ENCODE results near the gene CCM2.
A peak's percentile ranks its signal among the peaks of the same experiment; 100 is the strongest.
"Not testable (repeated sequence)": the region's sequence is repeated elsewhere in the genome, so short reads cannot be mapped to it uniquely, and the experiment has no call there.

The CCM2 gene

GRCh38 chr7:45103958-45104843, 104.2 kb downstream of the CCM2 start:
- no peak for DNase-seq

DNA sequence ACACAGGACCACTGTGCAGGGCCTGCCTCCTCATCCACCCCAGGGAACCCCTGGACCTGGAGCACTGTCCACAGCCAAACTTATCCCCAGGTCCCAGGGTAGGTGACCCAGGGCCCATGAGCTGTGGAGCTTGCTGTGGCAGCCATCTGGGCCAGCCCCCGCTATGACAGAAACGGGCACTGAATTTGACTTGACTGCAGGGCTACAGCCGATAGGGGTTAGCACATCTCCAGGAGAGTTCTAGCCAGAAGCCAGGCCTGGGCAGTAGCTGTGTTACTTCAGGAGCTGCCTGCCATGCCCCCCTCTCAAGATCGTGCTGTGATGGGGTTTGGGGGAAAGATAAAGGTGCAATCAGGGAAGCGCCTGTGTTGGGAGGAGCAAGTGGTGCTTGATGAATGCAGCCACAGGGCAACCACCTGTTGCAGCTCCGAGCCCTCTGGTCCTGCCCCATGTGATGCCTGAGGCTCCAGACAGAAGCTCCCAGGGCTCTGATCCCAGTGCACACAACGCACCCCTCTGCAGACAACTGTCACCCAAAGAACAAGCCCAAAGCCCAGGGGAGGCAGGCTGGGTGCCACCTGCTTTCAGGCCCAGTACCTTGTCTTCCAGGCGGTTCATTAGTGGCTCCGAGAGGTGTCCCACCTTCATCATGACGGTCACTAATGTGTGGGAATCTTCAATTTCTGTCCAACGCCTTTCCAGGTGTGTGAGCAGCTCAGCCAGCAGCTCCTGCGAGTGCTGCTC, 105.0 kb downstream of the CCM2 start:
- no peak for DNase-seq

- DNase-seq = no peak
Observed at GRCh38 chr7:45105588-45106188, 105.7 kb downstream of the CCM2 start.

DNA sequence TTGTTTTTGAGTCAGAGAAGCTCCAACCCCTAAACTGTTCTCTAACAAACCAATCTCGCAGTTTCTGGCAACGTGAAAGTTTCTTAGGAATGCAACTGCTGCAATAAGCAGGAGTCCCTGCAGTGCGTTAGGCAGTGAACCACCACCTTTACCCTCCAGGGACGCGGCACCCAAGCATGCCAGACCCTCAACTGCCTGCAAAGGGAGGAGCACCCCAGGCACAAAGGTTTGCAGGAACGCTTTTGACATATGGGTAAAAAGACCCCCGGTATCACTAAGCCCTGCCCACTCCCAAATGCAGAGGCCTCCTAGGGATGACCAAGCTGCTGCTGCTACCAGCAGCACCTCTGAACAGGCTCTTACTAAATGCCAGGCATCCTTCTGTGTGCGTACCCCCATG, 106.8 kb downstream of the CCM2 start:
- no peak for DNase-seq

DNA sequence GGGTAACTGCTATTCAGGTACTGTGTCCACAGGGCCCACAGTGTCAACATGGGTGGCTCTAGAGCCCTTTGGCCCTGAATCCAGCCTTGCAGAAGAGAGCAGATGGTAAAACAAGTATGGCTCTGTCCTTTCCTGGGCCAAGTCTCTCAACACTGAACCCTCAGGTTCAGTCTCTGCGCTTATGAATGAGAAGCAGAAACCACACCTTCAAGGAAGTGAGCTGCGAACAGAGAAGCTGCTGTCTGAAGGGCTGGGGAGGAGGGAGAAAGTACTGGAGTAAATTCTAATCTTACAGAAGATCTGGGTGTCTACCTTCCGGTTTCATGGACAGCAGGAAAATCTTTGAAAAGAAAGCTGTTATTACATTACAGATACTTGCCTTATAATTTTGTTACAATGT, 107.4 kb downstream of the CCM2 start:
- no peak for DNase-seq

DNA sequence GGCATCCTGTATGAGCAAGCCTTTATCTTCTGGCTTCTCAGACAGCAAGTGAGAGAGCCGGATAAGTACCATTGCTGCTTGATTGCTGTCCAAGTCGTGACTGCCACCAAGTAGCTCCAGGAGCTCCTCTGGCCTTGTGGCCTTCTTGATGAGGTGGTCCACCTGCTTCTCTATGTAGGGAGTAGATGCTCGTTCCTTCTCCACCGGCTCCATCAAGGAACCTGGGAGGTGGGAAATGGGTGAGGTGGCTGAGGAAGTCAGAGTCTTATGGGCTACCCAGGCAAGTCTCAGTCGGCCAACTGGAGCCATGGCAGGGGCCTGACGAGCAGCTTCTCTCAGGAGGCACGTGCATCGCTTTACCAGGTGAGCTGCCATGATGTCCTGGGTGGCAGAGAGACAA, 108.9 kb downstream of the CCM2 start:
- DNase-seq = no peak

DNA sequence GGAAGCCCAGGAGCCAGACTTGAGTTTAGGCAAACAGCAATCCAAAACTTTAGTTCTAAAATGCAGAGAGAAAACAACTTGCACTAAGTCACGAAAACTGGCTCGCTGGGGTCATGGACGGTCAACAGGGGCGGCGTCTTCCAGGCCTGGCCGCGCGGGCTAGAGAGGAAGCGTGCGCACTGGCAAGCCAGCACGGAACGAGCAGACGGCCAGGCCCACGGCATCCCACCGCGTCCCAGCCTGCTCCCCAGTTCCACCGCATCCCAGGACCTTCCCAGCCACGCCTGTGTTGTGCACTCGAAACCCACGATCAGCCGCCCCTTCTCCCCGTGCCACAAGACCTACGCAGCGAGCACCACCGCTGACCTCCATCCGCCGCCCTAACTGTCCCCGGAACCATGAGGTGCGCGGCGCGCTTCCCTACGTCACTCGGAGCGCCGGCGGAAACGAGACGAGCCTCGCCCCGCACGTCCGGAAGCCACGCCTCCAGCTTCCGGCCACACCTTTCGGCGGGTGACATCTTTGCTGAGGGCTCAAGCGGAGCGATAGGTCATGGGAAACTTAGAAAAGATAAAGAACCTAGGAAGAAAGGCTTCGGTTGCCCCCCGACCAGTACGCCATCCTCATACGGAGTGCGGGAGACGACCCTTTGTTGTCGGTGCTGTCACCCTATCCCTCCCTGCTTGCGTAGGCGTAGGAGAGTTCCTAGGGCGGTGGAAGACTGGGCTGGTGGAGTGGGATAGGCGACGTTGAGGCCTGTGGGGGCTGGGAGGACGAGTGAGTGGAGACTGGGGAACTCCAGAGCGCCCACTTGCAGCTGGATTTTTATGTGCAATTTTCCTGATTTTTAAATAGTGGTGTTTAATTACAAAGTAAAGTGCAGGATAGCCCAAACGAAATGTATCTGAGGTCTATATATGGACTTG, 111.6 kb downstream of the CCM2 start, which contains the start of gene TBRG4:
TSS of gene TBRG4 (minus strand) at position 400 of the 926 bp plus-strand sequence. CDS start 2,460 bp downstream, outside the sequence.
- DNase-seq = peak; percentile 87 to 93 (median 90)

DNA sequence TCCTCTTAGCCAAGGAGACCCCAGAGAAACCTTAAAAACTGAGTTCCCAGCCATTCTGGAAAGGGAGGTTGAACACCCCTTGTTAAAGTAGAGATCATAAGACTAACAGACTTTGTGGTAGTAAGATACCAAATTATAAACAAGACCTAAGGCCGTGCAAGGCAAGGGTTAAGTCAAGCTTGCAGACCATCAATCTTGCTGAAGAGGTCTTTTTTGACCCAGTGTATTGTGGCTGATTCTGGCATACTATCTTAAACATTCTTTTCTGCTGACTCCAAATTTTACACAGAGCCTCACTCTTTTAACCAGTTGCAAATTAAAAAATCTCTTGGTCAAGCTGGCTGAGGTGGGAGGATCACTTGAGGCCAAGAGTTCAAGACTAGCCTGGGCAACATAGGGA, 112.6 kb downstream of the CCM2 start:
- no peak for DNase-seq

- DNase-seq = not testable (repeated sequence)
Observed at GRCh38 chr7:45114257-45114656, 114.3 kb downstream of the CCM2 start.

DNA sequence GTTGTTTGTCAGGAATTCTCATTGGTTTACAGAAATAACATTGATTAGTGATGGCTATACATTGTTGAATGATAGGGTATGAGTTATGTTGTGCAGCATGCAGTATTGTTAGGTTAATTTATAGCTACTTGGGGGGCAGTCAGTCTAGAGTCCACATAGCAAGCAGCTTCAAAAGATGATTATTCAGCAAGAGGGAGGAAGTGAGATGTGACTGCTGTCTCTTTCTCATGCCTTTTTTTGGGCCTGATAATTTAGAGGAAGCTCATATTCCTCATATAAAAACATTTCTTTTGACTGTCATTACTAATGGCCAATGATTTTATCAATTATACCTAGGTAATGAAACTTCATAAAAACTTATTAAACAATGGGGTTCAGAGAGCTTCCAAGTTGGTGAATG, 114.9 kb downstream of the CCM2 start:
- no peak for DNase-seq

GRCh38 chr7:45116048-45116447, 116.0 kb downstream of the CCM2 start:
- DNase-seq = no peak

DNA sequence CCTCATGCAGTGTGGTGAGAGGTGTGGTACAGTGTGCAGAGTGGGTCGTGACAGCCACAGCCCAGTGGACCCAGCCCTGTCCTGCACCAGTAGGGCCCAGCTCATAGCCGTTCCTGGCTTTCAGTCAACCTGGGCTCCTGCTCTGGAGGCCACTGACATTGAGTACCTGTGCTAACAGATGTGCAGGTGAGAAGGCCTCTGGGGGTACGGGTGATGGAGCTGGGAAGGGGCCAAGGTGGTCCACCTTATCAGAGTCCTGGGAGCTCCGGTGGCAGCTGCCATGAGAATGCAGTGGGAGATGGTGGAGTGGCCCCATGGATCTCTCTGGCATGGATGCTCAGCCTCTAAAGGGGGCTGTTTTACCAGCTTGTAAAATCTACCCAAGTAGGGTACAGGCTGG, 117.6 kb downstream of the CCM2 start:
- no peak for DNase-seq

GRCh38 chr7:45118292-45118691, 118.3 kb downstream of the CCM2 start:
- no peak for DNase-seq

- no peak for DNase-seq
Observed at GRCh38 chr7:45118889-45119331, 118.9 kb downstream of the CCM2 start.

GRCh38 chr7:45119550-45119949, 119.5 kb downstream of the CCM2 start:
- DNase-seq = no peak

GRCh38 chr7:45122975-45123860, 123.2 kb downstream of the CCM2 start:
- DNase-seq = peak in 2 of 6 experiments; percentile 5 to 26

- no peak for DNase-seq
Observed at GRCh38 chr7:45123913-45124710, 124.1 kb downstream of the CCM2 start.

DNA sequence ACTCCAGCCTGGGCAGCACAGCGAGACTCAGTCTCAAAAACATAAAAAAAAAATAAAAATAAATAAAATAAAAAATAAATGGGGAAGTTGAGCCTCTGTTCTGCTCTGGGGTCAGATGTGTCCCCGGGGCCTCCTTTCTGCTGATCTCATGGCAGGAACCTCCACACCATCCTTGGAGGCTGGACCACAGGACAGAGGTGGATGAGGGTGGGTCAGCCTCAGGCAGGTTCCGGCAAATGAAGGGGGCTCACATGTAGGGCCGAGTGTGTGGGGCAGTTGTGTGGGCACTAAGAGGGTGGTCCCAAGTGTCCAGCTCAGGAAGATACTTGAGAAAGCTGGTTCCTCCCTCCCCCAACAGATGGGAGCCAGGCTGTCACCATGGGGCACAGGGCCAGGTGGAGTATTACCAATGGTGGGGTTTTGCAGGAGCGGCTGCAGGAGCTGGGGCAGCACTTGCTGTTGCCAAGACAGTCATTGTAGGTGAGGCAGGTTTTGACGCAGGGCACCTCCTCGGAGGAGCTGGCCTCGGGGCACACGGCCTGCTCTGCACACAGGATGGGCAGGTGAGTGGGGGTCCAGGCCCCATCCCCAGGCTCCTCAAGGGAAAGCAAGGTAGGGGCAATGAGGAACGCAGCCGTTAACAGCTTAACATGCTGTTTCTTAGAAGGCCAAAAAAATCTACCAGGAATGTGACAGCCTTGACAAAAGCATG, 125.3 kb downstream of the CCM2 start:
- no peak for DNase-seq

All from stimulated activated naive CD4-positive, alpha-beta T cell (primary cell).